Measurements from ENCODE around the gene PTPMT1.
A peak's percentile ranks its signal among the peaks of the same experiment; 100 is the strongest.

Gene PTPMT1

DNA sequence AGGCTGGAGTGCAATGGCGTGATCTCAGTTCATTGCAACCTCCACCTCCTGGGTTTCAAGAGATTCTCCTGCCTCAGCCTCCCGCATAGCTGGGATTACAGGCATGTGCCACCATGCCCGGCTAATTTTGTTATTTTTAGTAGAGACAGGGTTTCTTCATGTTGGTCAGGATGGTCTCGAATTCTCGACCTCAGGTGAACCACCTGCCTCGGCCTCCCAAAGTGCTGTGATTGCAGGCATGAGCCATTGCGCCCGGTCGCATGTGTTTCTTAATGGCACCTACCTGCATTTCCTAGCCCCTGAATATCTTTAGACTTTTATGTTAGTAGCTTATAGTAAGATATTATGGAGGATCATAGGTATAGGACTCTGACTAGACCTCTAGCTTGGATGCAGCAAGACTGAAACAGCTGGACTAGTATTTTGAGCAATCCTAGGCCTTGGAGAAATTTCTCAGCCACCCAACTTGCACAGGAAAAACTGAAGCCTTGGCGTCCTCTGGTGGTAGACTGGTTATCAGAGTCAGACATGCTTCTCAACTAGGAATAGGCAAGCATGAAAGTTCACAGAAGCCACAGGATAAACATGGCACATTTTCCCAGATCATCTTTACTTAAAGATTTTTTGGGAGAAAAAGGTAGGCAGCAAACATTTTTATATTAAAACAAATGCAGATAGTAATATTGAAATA lies 51.5 kb downstream of the PTPMT1 start:
- DNase-seq = peak; percentile 1

DNA sequence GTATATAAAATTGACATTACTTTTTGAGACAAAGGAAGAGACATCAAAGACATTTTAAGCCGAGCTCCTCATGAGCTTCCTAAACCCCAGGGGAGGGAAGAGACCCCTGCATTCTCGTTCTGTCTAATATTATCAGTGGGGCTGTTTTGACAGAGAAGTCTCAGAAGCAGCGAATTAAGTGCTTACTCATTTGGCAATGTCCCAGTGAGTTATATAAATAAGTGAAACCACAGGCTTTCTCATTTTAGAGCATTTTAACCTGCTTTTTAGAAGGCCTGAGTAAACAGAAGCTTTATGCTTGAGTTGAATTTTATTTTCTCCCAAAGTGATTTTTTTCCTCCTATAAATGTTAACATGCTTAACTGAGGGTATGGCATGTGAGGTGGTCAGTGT lies 52.0 kb downstream of the PTPMT1 start:
- DNase-seq = no peak

DNA sequence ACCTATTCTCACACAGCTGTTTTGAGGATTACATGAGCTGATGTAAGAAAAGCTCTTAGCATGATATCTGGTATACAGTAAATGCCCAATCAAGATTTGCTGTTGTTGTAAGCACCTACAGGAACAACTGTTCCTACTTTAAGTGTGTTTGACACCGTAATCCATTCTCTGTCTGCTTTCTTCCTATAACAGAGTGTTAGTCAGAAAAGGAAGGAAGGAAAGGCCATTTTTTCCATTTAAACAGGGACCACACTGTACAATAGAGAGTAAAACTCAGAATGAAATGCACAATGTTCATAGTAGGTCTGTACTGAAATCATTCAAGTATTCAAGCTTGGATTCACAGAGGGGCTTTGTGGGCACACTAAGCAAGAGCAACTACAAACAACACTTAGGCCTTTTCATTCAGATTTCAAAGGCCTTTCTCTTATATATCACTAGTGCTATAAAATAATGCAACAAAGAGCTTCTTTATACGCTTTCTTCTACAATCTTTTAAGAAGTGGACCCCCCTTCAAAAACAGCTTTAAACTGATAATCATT lies 55.5 kb downstream of the PTPMT1 start:
- no peak for DNase-seq

Data from NCI-H774 (cell line).